ENCODE results near the gene TYRO3.

The TYRO3 gene

GRCh38 chr15:41609123-41609522 is 50.1 kb downstream of the TYRO3 start:
- DNase-seq = no peak

- DNase-seq = no peak
These were observed 51.0 kb downstream of the TYRO3 start for GRCh38 chr15:41610048-41610447.

- peak; percentile 74 for DNase-seq
These were observed 61.7 kb downstream of the TYRO3 start for GRCh38 chr15:41620536-41621199.

- DNase-seq = peak; percentile 96
These were observed 62.5 kb downstream of the TYRO3 start for GRCh38 chr15:41621200-41622193.

GRCh38 chr15:41622901-41623300 is 63.9 kb downstream of the TYRO3 start:
- DNase-seq = no peak

- no peak for DNase-seq
These were observed 68.2 kb downstream of the TYRO3 start for GRCh38 chr15:41627203-41627602.

GRCh38 chr15:41629463-41629862 is 70.5 kb downstream of the TYRO3 start:
- DNase-seq = peak; percentile 58

- DNase-seq = no peak
These were observed 70.9 kb downstream of the TYRO3 start for GRCh38 chr15:41629883-41630282.

- peak; percentile 7 for DNase-seq
These were observed 71.7 kb downstream of the TYRO3 start for GRCh38 chr15:41630616-41631217.

GRCh38 chr15:41631880-41632470 is 73.0 kb downstream of the TYRO3 start:
- DNase-seq = peak; percentile 47

Data from OCI-M1 (cell line).